T-cell (primary cell): ENCODE results near the gene CILP. TPM values are rescaled to one million over a fixed set of nuclear protein-coding genes. Genes with fewer than 3 reads are reported as not detected.
A peak's percentile ranks its signal among the peaks of the same experiment; 100 is the strongest.
"Not testable (repeated sequence)": the region's sequence is repeated elsewhere in the genome, so short reads cannot be mapped to it uniquely, and the experiment has no call there.

Experiments used
- ATAC-seq, 4 experiments: fragments of 200-7000 bp in 3 of 4; fragments of 150-1000 bp in 1 of 4; cut with Tn5 transposase; replicated peaks in 1 of 4; 1 replicate in 3 of 4; 2 replicates in 1 of 4; pipeline ENCODE4 v1.10.0; 2021; ENCODE audit warnings: moderate library complexity in 3 of 4, mild to moderate bottlenecking in 2 of 4, moderate number of reproducible peaks in 1 of 4
- CTCF ChIA-PET, 2 donors: fragments of 300-600 bp; sonication (Branson Sonifier 250); formaldehyde crosslinking; loops; one replicate each; lab custom pipeline; 2022; ENCODE audit warnings: antibody characterized with exemption in 2 of 2; lab: Charles Lee
- POLR2A ChIA-PET, 2 donors: fragments of 300-600 bp; sonication (Branson Sonifier 250); formaldehyde crosslinking; loops; one replicate each; lab custom pipeline; 2022; ENCODE audit warnings: antibody characterized with exemption in 2 of 2; lab: Charles Lee
- DNase-seq, 35 experiments: peaks; one replicate each; pipeline versions ENCODE4 v3.0.0 to v3.0.0-alpha.2; 2013 to 2023
- H3K27ac ChIP-seq: one replicate; pipeline ENCODE4 v1.5.1; 2013; ENCODE audit warnings: low read length
- H3K27me3 ChIP-seq, 2 experiments: replicated peaks in 1 of 2; 1 replicate in 1 of 2; 2 replicates in 1 of 2; pipeline versions ENCODE4 v1.6.1 to v1.7.0; 2013; ENCODE audit warnings: low read length in 1 of 2, mixed read lengths in 1 of 2; ENCODE audit not compliant: control insufficient read depth in 2 of 2, insufficient read depth in 2 of 2; ENCODE audit errors: extremely low read depth in 1 of 2
- H3K36me3 ChIP-seq, 2 donors: 1 replicate in 1 of 2; 2 replicates in 1 of 2; pipeline versions ENCODE4 v1.6.1 to v1.7.0; 2013; ENCODE audit warnings: low read length in 1 of 2; ENCODE audit not compliant: control insufficient read depth in 2 of 2, insufficient read depth in 1 of 2; ENCODE audit errors: extremely low read depth in 1 of 2
- H3K4me1 ChIP-seq, 2 experiments: 1 replicate in 1 of 2; 2 replicates in 1 of 2; pipeline versions ENCODE4 v1.6.1 to v1.7.0; 2013; ENCODE audit warnings: low read length in 2 of 2, mixed read lengths in 1 of 2; ENCODE audit not compliant: insufficient read depth in 2 of 2, control insufficient read depth in 1 of 2; ENCODE audit errors: extremely low read depth in 1 of 2
- H3K4me3 ChIP-seq, 2 donors: 1 replicate in 1 of 2; 2 replicates in 1 of 2; pipeline versions ENCODE4 v1.5.1 to v1.7.0; 2013; ENCODE audit warnings: mild to moderate bottlenecking in 2 of 2, low read length in 1 of 2, moderate library complexity in 1 of 2; ENCODE audit not compliant: control insufficient read depth in 1 of 2; ENCODE audit errors: extremely low read depth in 1 of 2
- H3K9me3 ChIP-seq: 2 replicates; pipeline ENCODE4 v1.7.0; 2013
- H3K27ac Mint-ChIP-seq, 2 donors: one replicate each; pipeline ENCODE4 v1.8.0; 2020 to 2021; ENCODE audit warnings: mild to moderate bottlenecking in 2 of 2, mixed read lengths in 2 of 2
- H3K27me3 Mint-ChIP-seq, 2 donors: one replicate each; pipeline ENCODE4 v1.8.0; 2021 to 2022; ENCODE audit warnings: mixed read lengths in 2 of 2
- H3K36me3 Mint-ChIP-seq: one replicate; pipeline ENCODE4 v1.8.0; 2021; ENCODE audit warnings: mixed read lengths
- H3K4me1 Mint-ChIP-seq, 3 donors: one replicate each; pipeline ENCODE4 v1.8.0; 2020 to 2022; ENCODE audit warnings: mixed read lengths in 3 of 3, mild to moderate bottlenecking in 1 of 3
- H3K4me3 Mint-ChIP-seq, 3 donors: one replicate each; pipeline ENCODE4 v1.8.0; 2020 to 2022; ENCODE audit warnings: mild to moderate bottlenecking in 3 of 3, mixed read lengths in 3 of 3, moderate library complexity in 3 of 3
- H3K9me3 Mint-ChIP-seq, 3 donors: one replicate each; pipeline ENCODE4 v1.8.0; 2020 to 2022; ENCODE audit warnings: mixed read lengths in 3 of 3
- WGBS: methylation state at CpG from one replicate; pipeline ENCODE4 v1.1.5; 2013; ENCODE audit warnings: missing lambda C conversion rate; ENCODE audit not compliant: insufficient coverage; 5-methylcytosine and 5-hydroxymethylcytosine counted together
- total RNA-seq, 35 experiments: library from RNA in 6 of 35; stranded (reverse) in 6 of 35; fragments of 120-200 nt in 1 of 35; gene quantifications; one replicate each; pipeline versions ENCODE4 v1.2.1 to v1.2.4 and lab custom pipeline; 2013 to 2026

CILP gene
- total RNA-seq, 5 donors from 2014 or later (not counting 1 experiment from before 2014, with no cell fraction given): 0.16 to 0.67 (median 0.36) TPM

GRCh38 chr15:65189102-65189740 is 22.1 kb downstream of the CILP start:
- Histone ChIP-seq H3K36me3 (no peaks in the 10 kb centered on the region), H3K9me3 (no peaks in the 10 kb centered on the region), H3K4me1 (peaks cover 4 to 7% of the 10 kb centered on the region in 2 experiments), H3K27me3 (no peaks in the 10 kb centered on the region), H3K27ac (no peak overlapping the region), H3K4me3 (no peak overlapping the region)
- Mint-ChIP-seq H3K27ac (no peak overlapping the region), H3K9me3 (no peaks in the 10 kb centered on the region), H3K27me3 (no peaks in the 10 kb centered on the region), H3K4me3 (no peak overlapping the region), H3K4me1 (peaks cover 6% of the 10 kb centered on the region in 3 donors), H3K36me3 (no peaks in the 10 kb centered on the region)
- ATAC-seq (no peak), DNase-seq (peak in 1 of 35 experiments; percentile 34)
- WGBS: no CpG with 5 or more reads among the region's 3 CpGs
- CTCF ChIA-PET: no interaction called here
- POLR2A ChIA-PET: no interaction called here

- 94% methylated on average over 8 of the region's 9 CpGs for WGBS
- ATAC-seq, H3K27me3 ChIP-seq, H3K36me3 Mint-ChIP-seq, H3K36me3 ChIP-seq, H3K27ac ChIP-seq, H3K4me1 ChIP-seq, CTCF ChIA-PET, DNase-seq, H3K9me3 Mint-ChIP-seq, H3K27ac Mint-ChIP-seq, H3K27me3 Mint-ChIP-seq, H3K9me3 ChIP-seq, H3K4me3 ChIP-seq, H3K4me3 Mint-ChIP-seq, POLR2A ChIA-PET: not testable (repeated sequence)
- peaks cover 11 to 14% (median 13%) of the 10 kb centered on the region in 3 donors for H3K4me1 Mint-ChIP-seq
These were observed 22.8 kb downstream of the CILP start for GRCh38 chr15:65188472-65188871.

GRCh38 chr15:65184868-65185717 is 26.2 kb downstream of the CILP start, which contains the start of gene CLPX:
CLPX (minus strand) TSS chr15:65185342; CDS start chr15:65185153, 189 bp downstream.
- no peaks in the 10 kb centered on the region for H3K27me3 ChIP-seq
- H3K9me3 ChIP-seq: no peaks in the 10 kb centered on the region
- H3K4me3 Mint-ChIP-seq: peak within 1 kb of the TSS; percentile 90 to 95 (median 93)
- peaks cover 0 to 2% of the 10 kb centered on the region in 2 donors for H3K36me3 ChIP-seq
- POLR2A ChIA-PET: interaction anchor here (0.6 to 1.4 kb wide), 7 partner anchors 51 to 1012 kb away, joined by 3 to 16 read pairs (median 5); partner anchors contain the start of genes RNU5B-1 (in 2 of the 2) and PARP16 (in 1 of the 2)
- peak; percentile 76 to 97 (median 93) for DNase-seq
- H3K36me3 Mint-ChIP-seq: peaks cover 3% of the 10 kb centered on the region
- no peaks in the 10 kb centered on the region for H3K9me3 Mint-ChIP-seq
- ATAC-seq: peak; percentile 93 to 97 (median 95)
- no peaks in the 10 kb centered on the region for H3K27me3 Mint-ChIP-seq
- CTCF ChIA-PET: interaction anchor here (0.6 to 1.3 kb wide), 13 partner anchors 13 to 1793 kb away, joined by 3 to 7 read pairs (median 4); partner anchors contain the start of genes PARP16 (in 1 of the 2), PDCD7 (in 1 of the 2) and RNU5B-1 (in 1 of the 2)
- WGBS: 1% methylated on average over 64 of the region's 70 CpGs
- peaks cover 29 to 40% (median 34%) of the 10 kb centered on the region in 3 donors for H3K4me1 Mint-ChIP-seq
- peak within 1 kb of the TSS; percentile 93 to 96 for H3K27ac Mint-ChIP-seq
- peak within 1 kb of the TSS; percentile 90 to 98 for H3K4me3 ChIP-seq
- H3K27ac ChIP-seq: peak within 1 kb of the TSS; percentile 91
- peaks cover 15 to 17% of the 10 kb centered on the region in 2 experiments for H3K4me1 ChIP-seq

- H3K4me1 Mint-ChIP-seq: peaks cover 35 to 41% (median 40%) of the 10 kb centered on the region in 3 donors
- peak in 30 of 35 experiments; percentile 2 to 47 (median 12) for DNase-seq
- peak in 3 of 4 experiments; percentile 1 to 3 (median 1) for ATAC-seq
- Histone ChIP-seq H3K4me3 (peak overlapping the region; percentile 90 to 98), H3K36me3 (peaks cover 0 to 5% of the 10 kb centered on the region in 2 donors), H3K4me1 (peaks cover 15 to 17% of the 10 kb centered on the region in 2 experiments), H3K27ac (peak overlapping the region; percentile 91), H3K9me3 (no peaks in the 10 kb centered on the region), H3K27me3 (no peaks in the 10 kb centered on the region)
- WGBS: under 1% methylated on average over 25 of the region's 33 CpGs
- no peaks in the 10 kb centered on the region for H3K9me3 Mint-ChIP-seq
- peak overlapping the region; percentile 78 to 96 for H3K27ac Mint-ChIP-seq
- H3K4me3 Mint-ChIP-seq: peak overlapping the region; percentile 90 to 95 (median 93)
- POLR2A ChIA-PET: no interaction called here
- CTCF ChIA-PET: interaction anchor here in 1 of 2 donors (1.1 to 1.3 kb wide), 2 partner anchors 102 to 113 kb away, joined by 4 to 7 read pairs; partner anchors contain the start of gene PARP16
- peaks cover 6% of the 10 kb centered on the region for H3K36me3 Mint-ChIP-seq
- H3K27me3 Mint-ChIP-seq: no peaks in the 10 kb centered on the region
These were observed 26.9 kb downstream of the CILP start for GRCh38 chr15:65184305-65184867.

- DNase-seq (no peak), ATAC-seq (no peak)
- peak overlapping the region; percentile 91 for H3K27ac ChIP-seq
- H3K27me3 Mint-ChIP-seq: no peaks in the 10 kb centered on the region
- H3K4me3 Mint-ChIP-seq: peak overlapping the region; percentile 90 to 95 (median 93)
- no peaks in the 10 kb centered on the region for H3K9me3 ChIP-seq
- H3K4me1 Mint-ChIP-seq: peaks cover 37 to 42% (median 40%) of the 10 kb centered on the region in 3 donors
- peaks cover 0 to 6% of the 10 kb centered on the region in 2 donors for H3K36me3 ChIP-seq
- H3K4me3 ChIP-seq: peak overlapping the region; percentile 90 to 98
- POLR2A ChIA-PET: no interaction called here
- H3K4me1 ChIP-seq: peaks cover 15 to 17% of the 10 kb centered on the region in 2 experiments
- CTCF ChIA-PET: no interaction called here
- no peaks in the 10 kb centered on the region for H3K9me3 Mint-ChIP-seq
- peaks cover 7% of the 10 kb centered on the region for H3K36me3 Mint-ChIP-seq
- H3K27ac Mint-ChIP-seq: peak overlapping the region; percentile 78 to 96
- WGBS: no CpG with 5 or more reads among the region's 4 CpGs
- no peaks in the 10 kb centered on the region for H3K27me3 ChIP-seq
These were observed 27.5 kb downstream of the CILP start for GRCh38 chr15:65183865-65184159.
